Heart left ventricle (tissue), 13 donors: Measurements from ENCODE around the gene OXTR.

ENCODE experiments used
- POLR2A ChIP-seq, 2 donors: fragments of 450-650 bp; IDR thresholded peaks; one replicate each; pipeline ENCODE4 v1.6.1; 2017; ENCODE audit warnings: antibody characterized with exemption in 2 of 2, mild to moderate bottlenecking in 2 of 2, moderate library complexity in 2 of 2
- TF ChIP-seq, protein P1 (sequence below), 12 donors: fragments of 200-600 bp; sonication (generic) in 4 of 12; IDR thresholded peaks; one replicate each; pipeline versions ENCODE4 v1.5.0 to v1.8.0; 2018 to 2022; ENCODE audit warnings: antibody characterized with exemption in 12 of 12, mild to moderate bottlenecking in 5 of 12
- donor health status: ischemic (EF 13 %, LVEDD 7.1; RV severe dilation, severe dysfunction).
- donor health status: DM: no; HTN: yes; CAD: no.
- donor health status: DM: no; HTN: no; CAD: no.
- donor health status: ischemic (EF 25% LVEDD 6.9; RV normal size, moderate dysfunction).
- donor health status: ischemic (EF 25% LVEDD 5.7; RV mildly dilated, moderate dysfunction).
- donor health status: ischemic (EF 35%, LVEDD 5.7; RV mildly dilated, moderate dysfunction).
- donor health status: nonischemic (EF 11% LVEDD 7.7; RV severe dilation, severe dysfunction).
- donor health status: DM: yes; HTN: yes; CAD: no.
- donor health status: PGD.
- donor health status: ischemic (EF 29% LVEDD 5.4; RV normal size, mild dysfunction).
- donor health status: nonischemic (EF 23%, LVEDD 6.1; RV moderate dilation, normal function).

GRCh38 chr3:8769088-8769822, at the start of gene OXTR:
- TF ChIP-seq, protein P1, sequence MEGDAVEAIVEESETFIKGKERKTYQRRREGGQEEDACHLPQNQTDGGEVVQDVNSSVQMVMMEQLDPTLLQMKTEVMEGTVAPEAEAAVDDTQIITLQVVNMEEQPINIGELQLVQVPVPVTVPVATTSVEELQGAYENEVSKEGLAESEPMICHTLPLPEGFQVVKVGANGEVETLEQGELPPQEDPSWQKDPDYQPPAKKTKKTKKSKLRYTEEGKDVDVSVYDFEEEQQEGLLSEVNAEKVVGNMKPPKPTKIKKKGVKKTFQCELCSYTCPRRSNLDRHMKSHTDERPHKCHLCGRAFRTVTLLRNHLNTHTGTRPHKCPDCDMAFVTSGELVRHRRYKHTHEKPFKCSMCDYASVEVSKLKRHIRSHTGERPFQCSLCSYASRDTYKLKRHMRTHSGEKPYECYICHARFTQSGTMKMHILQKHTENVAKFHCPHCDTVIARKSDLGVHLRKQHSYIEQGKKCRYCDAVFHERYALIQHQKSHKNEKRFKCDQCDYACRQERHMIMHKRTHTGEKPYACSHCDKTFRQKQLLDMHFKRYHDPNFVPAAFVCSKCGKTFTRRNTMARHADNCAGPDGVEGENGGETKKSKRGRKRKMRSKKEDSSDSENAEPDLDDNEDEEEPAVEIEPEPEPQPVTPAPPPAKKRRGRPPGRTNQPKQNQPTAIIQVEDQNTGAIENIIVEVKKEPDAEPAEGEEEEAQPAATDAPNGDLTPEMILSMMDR (IDR thresholded peaks at IDR 0.05) = peak; percentile 96 to 100 (median 99)
- TF ChIP-seq POLR2A (IDR thresholded peaks at IDR 0.05) = no peak
